Liver (tissue), 3 donors: ENCODE data around the gene DCUN1D2.

ENCODE experiments used
- EGR1 ChIP-seq, 2 donors: IDR thresholded peaks; 2 replicates each; pipeline ENCODE4 v1.6.1; 2016 to 2018; ENCODE audit warnings: antibody characterized with exemption in 2 of 2, low read depth in 2 of 2
- GABPA ChIP-seq, 2 donors: IDR thresholded peaks in 1 of 2; conservative IDR thresholded peaks in 1 of 2; 2 replicates each; pipeline ENCODE4 v1.6.1; 2016; ENCODE audit warnings: antibody characterized with exemption in 2 of 2, mild to moderate bottlenecking in 1 of 2, moderate library complexity in 1 of 2
- HNF4A ChIP-seq, 2 donors: conservative IDR thresholded peaks; 2 replicates each; pipeline ENCODE4 v1.6.1; 2016; ENCODE audit warnings: antibody characterized with exemption in 2 of 2, mild to moderate bottlenecking in 2 of 2
- JUND ChIP-seq, 2 donors: IDR thresholded peaks; 2 replicates each; pipeline ENCODE4 v1.6.1; 2016; ENCODE audit warnings: antibody characterized with exemption in 2 of 2
- NR2F2 ChIP-seq: IDR thresholded peaks from 2 replicates; pipeline ENCODE4 v1.6.1; 2016; ENCODE audit warnings: antibody characterized with exemption
- RAD21 ChIP-seq, 2 donors: IDR thresholded peaks; 2 replicates each; pipeline ENCODE4 v1.6.1; 2016; ENCODE audit warnings: antibody characterized with exemption in 2 of 2, mild to moderate bottlenecking in 2 of 2
- RXRA ChIP-seq, 2 donors: IDR thresholded peaks; 2 replicates each; pipeline ENCODE4 v1.6.1; 2017 to 2018; ENCODE audit warnings: antibody characterized with exemption in 2 of 2, mild to moderate bottlenecking in 1 of 2
- SP1 ChIP-seq: IDR thresholded peaks from 2 replicates; pipeline ENCODE4 v1.6.1; 2018; ENCODE audit warnings: antibody characterized with exemption, mild to moderate bottlenecking
- TAF1 ChIP-seq: conservative IDR thresholded peaks from 2 replicates; pipeline ENCODE4 v1.6.1; 2016; ENCODE audit warnings: antibody characterized with exemption, mild to moderate bottlenecking
- YY1 ChIP-seq: IDR thresholded peaks from 2 replicates; pipeline ENCODE4 v1.6.1; 2016; ENCODE audit warnings: antibody characterized with exemption, mild to moderate bottlenecking
- TF ChIP-seq, protein P1 (sequence below): fragments of 150-350 bp; IDR thresholded peaks from 2 replicates; pipeline ENCODE4 v1.5.1; 2017; ENCODE audit warnings: improper control_type of control experiment, low read depth, low read length; ENCODE audit not compliant: missing input control
- TF ChIP-seq, protein P2 (sequence below): IDR thresholded peaks from 2 replicates; pipeline ENCODE4 v1.6.1; 2016; ENCODE audit warnings: antibody characterized with exemption
- TF ChIP-seq, protein P3 (sequence below): IDR thresholded peaks from 2 replicates; pipeline ENCODE4 v1.6.1; 2016; ENCODE audit warnings: antibody characterized with exemption
- TF ChIP-seq, protein P4 (sequence below): IDR thresholded peaks from 2 replicates; pipeline ENCODE4 v1.6.1; 2016; ENCODE audit warnings: antibody characterized with exemption, mild to moderate bottlenecking
- donor health status: healthy.
- donor health status: healthy.

DNA sequence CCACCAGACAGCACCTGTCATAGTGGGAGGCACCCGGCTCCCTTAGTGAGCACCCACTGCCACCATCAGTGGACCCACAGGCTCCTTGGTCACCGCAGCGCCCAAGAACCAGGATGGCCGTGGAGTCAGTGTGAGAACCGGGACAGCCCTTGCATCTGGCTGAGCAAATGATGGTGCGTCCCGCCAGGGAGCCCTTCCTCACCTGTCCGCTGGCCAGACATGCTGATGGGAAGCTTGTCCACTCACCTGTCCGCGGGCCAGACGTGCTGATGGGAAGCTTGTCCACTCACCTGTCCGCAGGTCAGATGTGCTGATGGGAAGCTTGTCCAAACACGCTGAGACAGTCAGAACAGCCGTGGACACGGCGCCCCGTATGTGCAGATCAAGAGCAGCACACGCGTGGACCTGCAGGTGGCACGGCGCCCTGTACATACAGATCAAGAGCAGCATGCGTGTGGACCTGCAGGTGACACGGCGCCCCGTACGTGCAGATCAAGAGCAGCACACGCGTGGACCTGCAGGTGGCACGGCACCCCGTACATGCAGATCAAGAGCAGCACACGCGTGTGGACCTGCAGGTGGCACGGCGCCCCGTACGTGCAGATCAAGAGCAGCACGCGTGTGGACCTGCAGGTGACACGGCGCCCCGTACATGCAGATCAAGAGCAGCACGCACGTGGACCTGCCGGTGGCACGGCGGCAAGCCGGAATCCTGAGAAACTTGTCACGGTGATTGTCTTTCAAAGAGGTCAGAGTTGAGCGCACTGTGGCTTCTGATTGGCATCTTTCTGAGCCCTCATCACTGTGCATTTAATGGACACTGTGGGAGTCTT lies 40.7 kb upstream of the DCUN1D2 start:
- TF ChIP-seq, protein P1, sequence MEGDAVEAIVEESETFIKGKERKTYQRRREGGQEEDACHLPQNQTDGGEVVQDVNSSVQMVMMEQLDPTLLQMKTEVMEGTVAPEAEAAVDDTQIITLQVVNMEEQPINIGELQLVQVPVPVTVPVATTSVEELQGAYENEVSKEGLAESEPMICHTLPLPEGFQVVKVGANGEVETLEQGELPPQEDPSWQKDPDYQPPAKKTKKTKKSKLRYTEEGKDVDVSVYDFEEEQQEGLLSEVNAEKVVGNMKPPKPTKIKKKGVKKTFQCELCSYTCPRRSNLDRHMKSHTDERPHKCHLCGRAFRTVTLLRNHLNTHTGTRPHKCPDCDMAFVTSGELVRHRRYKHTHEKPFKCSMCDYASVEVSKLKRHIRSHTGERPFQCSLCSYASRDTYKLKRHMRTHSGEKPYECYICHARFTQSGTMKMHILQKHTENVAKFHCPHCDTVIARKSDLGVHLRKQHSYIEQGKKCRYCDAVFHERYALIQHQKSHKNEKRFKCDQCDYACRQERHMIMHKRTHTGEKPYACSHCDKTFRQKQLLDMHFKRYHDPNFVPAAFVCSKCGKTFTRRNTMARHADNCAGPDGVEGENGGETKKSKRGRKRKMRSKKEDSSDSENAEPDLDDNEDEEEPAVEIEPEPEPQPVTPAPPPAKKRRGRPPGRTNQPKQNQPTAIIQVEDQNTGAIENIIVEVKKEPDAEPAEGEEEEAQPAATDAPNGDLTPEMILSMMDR: no peak
- TF ChIP-seq RAD21 (IDR thresholded peaks at IDR 0.05): no peak
- TF ChIP-seq GABPA (IDR thresholded peaks at IDR 0.05 in 1 of 2, conservative IDR thresholded peaks at IDR 0.05 in 1 of 2): no peak
- TF ChIP-seq, protein P2, sequence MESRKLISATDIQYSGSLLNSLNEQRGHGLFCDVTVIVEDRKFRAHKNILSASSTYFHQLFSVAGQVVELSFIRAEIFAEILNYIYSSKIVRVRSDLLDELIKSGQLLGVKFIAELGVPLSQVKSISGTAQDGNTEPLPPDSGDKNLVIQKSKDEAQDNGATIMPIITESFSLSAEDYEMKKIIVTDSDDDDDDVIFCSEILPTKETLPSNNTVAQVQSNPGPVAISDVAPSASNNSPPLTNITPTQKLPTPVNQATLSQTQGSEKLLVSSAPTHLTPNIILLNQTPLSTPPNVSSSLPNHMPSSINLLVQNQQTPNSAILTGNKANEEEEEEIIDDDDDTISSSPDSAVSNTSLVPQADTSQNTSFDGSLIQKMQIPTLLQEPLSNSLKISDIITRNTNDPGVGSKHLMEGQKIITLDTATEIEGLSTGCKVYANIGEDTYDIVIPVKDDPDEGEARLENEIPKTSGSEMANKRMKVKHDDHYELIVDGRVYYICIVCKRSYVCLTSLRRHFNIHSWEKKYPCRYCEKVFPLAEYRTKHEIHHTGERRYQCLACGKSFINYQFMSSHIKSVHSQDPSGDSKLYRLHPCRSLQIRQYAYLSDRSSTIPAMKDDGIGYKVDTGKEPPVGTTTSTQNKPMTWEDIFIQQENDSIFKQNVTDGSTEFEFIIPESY: no peak
- no peak for TF ChIP-seq NR2F2
- TF ChIP-seq TAF1: no peak
- TF ChIP-seq YY1: no peak
- TF ChIP-seq, protein P3, sequence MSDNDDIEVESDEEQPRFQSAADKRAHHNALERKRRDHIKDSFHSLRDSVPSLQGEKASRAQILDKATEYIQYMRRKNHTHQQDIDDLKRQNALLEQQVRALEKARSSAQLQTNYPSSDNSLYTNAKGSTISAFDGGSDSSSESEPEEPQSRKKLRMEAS: no peak
- no peak for TF ChIP-seq EGR1 (IDR thresholded peaks at IDR 0.05; ENCODE audit: low read depth in 2 of 2)
- no peak for TF ChIP-seq SP1
- TF ChIP-seq RXRA (IDR thresholded peaks at IDR 0.05): no peak
- TF ChIP-seq JUND (IDR thresholded peaks at IDR 0.05): no peak
- no peak for TF ChIP-seq HNF4A (conservative IDR thresholded peaks at IDR 0.05)
- TF ChIP-seq, protein P4, sequence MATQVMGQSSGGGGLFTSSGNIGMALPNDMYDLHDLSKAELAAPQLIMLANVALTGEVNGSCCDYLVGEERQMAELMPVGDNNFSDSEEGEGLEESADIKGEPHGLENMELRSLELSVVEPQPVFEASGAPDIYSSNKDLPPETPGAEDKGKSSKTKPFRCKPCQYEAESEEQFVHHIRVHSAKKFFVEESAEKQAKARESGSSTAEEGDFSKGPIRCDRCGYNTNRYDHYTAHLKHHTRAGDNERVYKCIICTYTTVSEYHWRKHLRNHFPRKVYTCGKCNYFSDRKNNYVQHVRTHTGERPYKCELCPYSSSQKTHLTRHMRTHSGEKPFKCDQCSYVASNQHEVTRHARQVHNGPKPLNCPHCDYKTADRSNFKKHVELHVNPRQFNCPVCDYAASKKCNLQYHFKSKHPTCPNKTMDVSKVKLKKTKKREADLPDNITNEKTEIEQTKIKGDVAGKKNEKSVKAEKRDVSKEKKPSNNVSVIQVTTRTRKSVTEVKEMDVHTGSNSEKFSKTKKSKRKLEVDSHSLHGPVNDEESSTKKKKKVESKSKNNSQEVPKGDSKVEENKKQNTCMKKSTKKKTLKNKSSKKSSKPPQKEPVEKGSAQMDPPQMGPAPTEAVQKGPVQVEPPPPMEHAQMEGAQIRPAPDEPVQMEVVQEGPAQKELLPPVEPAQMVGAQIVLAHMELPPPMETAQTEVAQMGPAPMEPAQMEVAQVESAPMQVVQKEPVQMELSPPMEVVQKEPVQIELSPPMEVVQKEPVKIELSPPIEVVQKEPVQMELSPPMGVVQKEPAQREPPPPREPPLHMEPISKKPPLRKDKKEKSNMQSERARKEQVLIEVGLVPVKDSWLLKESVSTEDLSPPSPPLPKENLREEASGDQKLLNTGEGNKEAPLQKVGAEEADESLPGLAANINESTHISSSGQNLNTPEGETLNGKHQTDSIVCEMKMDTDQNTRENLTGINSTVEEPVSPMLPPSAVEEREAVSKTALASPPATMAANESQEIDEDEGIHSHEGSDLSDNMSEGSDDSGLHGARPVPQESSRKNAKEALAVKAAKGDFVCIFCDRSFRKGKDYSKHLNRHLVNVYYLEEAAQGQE: no peak
